HS-5 (cell line): Measurements from ENCODE around the gene C5orf63.
"Not testable (repeated sequence)": the region's sequence is repeated elsewhere in the genome, so short reads cannot be mapped to it uniquely, and the experiment has no call there.

Experiments used
- DNase-seq: peaks from one replicate; pipeline ENCODE4 v3.0.0-alpha.2; 2012; ENCODE audit warnings: low read depth

The C5orf63 gene

DNA sequence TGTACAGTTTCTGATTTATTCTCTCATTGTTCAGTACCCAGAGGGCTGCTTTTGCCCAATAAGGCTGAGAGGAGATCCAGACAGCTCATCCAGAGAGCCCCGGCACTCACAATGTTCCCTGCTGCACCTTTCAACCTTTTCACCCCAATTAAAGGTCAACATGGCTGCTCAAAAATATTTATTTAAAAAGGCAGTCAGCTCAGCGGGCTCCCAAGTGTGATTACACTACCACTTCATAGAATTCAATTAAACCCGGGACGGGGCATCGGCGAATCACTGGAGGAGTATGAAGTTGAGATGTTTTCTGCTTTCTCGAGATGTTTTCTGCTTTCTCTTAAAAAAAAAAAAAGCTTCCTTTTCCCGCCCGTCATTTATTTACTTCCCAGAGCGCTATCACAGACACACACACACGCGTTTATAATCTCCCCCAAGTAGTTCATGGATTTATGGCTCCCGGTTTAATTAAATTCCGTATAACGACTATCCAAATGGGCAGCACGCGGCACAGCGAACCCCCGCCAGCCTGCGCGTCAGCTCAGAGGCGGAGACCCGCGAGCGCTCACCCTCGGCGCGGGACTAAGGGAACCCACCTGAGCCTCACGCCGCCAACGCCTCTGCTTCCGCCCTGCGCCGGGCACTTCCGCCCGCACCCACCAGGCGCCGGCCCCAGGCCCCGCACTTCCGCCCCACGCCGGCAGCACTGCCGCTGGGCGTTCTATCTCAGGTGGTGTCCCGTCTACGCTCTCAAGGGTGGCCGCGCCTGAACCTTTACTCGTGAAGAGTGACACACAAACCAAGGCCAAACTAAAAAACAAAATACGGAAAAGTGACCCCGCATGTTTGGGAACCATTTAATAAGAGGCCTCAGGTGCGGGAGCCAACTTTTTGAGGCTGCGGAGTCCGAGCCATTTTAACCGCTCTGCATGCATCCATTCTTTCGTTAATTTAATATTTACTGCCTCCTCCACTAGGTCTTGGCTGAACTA lies at the start of gene C5orf63:
C5orf63 (minus strand) TSS at position 642 of the 986 bp plus-strand sequence. CDS start 14,507 bp downstream, outside the sequence.
- no peak for DNase-seq

GRCh38 chr5:127112347-127112864 lies 39.1 kb upstream of the C5orf63 start:
- DNase-seq = no peak

- DNase-seq = no peak
Measured at GRCh38 chr5:127111112-127111511, 37.8 kb upstream of the C5orf63 start.

DNA sequence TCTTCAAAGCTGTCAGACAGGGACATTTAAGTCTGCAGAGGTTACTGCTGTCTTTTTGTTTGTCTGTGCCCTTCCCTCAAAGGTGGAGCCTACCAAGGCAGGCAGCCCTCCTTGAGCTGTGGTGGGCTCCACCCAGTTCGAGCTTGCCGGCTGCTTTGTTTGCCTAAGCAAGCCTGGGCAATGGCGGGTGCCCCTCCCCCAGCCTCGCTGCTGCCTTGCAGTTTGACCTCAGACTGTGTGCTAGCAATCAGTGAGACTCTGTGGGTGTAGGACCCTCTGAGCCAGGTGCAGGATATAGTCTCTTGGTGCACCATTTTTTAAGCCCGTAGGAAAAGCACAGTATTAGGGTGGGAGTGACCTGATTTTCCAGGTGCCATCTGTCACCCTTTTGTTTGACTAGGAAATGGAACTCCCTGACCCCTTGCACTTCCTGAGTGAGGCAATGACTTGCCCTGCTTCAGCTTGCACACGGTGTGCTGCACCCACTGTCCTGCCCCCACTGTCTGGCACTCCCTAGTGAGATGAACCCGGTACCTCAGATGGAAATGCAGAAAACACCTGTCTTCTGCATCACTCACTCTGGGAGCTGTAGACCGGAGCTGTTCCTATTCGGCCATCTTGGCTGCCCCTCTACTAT lies 35.4 kb upstream of the C5orf63 start:
- not testable (repeated sequence) for DNase-seq

- DNase-seq = no peak
Measured at GRCh38 chr5:127101935-127102334, 28.6 kb upstream of the C5orf63 start.

DNA sequence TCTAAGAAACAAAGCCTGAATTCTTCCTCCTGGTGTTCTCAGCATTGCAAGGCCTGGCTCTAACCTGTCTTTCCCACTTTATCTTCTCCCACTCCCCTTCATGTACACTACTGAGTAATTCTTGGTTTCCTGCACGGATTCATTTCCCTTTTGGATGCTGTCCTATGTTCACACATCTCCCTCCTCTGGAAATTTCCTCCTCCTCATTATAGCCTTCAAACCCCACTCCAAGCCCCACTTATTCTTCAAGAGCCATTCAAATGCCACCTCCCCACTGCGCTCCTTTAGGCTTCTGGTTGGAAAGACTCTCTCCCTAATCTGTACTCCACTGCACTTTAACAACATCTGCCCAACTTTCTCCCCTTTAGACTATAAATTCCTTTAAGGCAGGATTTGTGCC lies 28.2 kb upstream of the C5orf63 start:
- DNase-seq = no peak

- DNase-seq = no peak
Measured at GRCh38 chr5:127098241-127098640, 24.9 kb upstream of the C5orf63 start.

DNA sequence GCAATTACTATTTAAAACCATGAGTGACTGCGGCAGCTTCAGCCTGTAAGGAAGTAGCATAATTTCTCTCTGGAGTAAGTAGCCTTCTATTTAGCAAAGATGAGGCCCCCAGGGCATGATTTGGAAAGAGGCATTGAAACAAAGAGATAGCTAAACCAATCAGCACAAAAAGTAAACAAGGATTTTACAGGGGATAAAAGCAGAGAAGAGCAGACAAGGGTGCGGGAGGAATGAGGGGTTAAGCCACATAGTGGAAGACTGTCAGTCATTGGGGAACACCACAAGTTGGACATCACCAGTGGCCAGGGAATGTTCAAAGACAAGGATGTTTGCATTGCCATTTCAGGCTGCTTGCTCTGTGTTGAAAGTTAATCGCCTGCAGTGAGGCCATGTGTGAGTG lies 24.0 kb upstream of the C5orf63 start:
- no peak for DNase-seq

DNA sequence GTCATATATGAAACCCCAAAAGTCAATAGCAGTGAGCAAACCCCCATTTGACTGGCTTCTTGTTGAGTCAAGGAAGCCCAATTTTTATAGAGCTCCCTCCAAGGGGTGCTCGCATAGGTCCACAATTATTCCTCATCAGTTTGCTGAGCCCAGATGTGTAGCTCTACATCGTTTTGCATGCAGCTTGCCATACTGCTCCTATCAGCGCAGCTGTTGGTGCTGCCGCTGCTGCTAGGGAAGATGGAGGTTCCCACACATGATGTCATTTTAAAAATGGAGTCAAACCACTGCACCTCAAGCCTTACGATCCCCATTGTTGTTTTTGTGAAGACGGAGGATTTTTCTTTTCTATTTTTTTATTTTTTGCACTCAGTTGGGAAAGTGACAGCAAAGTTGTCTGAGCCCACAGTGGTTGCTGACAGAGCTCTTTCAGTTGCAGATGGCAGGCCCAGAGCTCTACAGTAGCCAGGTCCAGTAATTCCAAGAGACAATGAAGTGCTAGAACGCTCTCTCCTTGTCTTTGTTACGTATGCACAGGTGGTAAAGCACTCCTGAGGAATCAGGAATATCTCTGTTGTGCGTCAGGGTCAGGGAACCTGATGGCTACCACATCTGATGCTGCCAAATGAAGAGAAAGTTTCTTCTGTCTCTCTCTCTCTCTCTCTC lies 23.2 kb upstream of the C5orf63 start:
- DNase-seq = no peak

GRCh38 chr5:127094161-127094814 lies 21.0 kb upstream of the C5orf63 start:
- no peak for DNase-seq

GRCh38 chr5:127092690-127093089 lies 19.4 kb upstream of the C5orf63 start:
- DNase-seq = no peak

GRCh38 chr5:127089191-127089590 lies 15.9 kb upstream of the C5orf63 start:
- DNase-seq = no peak

DNA sequence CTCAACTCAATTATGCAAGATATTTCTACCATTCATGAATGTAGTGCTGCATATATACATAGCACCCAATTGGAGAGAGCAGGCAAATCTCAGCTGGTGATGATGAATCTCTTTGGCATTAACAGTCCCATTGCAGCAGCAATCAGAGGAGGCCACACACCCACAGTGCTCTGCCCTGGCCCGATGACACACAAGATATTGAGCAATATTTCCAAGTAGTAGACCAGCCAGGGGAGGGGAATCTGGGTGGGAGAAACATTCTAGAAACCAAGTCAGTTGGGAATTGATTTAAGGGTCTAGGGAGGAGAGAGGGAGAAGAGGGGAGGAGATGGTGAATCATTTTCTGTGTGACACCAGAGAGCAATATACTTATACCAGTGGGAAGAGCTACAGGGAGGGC lies 14.9 kb upstream of the C5orf63 start:
- peak; percentile 95 for DNase-seq

- DNase-seq = no peak
Measured at GRCh38 chr5:127086589-127086988, 13.3 kb upstream of the C5orf63 start.

DNA sequence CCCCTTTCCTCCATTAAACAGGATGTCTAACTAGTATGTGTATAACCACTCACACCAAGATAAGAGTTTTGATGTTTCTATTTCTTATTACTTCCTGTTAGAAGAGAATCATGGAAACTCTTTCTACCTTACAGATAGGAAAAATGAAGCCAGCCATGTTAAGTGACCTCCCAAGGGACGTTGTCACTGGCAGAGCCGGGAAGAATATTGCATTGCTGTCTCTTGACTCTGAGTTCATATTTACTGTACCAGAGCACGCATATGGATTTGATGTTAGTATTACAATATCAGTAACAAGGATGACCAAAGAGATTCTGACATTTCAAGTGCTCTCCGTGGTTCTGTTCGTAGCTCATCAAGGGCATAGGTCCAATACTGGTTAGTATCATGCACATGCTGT lies 12.5 kb upstream of the C5orf63 start:
- DNase-seq = no peak

GRCh38 chr5:127085371-127085770 lies 12.1 kb upstream of the C5orf63 start:
- no peak for DNase-seq

- DNase-seq = no peak
Measured at GRCh38 chr5:127084656-127085055, 11.4 kb upstream of the C5orf63 start.

- DNase-seq = no peak
Measured at GRCh38 chr5:127083711-127084110, 10.4 kb upstream of the C5orf63 start.

DNA sequence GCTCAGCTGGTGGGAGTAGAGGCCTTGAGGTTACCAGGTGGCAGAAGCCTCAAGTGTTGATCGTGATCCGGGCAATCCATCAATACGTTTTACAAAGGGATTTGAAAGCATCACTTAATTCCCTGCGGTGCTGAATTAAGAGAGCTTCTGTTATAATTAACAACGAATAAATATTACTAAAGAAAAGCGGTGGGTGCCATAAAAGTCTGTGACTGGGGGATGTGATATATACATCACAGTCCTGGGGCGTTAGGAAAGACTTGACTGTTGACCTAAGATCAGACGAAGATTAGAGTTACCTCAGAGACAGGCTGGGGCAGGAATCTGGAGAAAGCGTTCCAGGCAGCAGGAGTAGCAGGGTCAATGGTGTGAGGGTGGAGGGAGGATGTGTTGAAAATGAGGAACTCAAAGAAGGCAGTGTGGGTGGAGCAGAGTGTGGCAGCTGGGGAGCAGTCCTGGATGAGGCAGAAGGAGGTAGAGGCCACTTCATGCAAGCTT lies 6.7 kb upstream of the C5orf63 start:
- no peak for DNase-seq

GRCh38 chr5:127077366-127077765 lies 4.1 kb upstream of the C5orf63 start:
- DNase-seq = no peak

- peak; percentile 40 for DNase-seq
Measured at GRCh38 chr5:127076315-127077129, 3.2 kb upstream of the C5orf63 start.
